ENCODE data around the gene KLF13.

DNA sequence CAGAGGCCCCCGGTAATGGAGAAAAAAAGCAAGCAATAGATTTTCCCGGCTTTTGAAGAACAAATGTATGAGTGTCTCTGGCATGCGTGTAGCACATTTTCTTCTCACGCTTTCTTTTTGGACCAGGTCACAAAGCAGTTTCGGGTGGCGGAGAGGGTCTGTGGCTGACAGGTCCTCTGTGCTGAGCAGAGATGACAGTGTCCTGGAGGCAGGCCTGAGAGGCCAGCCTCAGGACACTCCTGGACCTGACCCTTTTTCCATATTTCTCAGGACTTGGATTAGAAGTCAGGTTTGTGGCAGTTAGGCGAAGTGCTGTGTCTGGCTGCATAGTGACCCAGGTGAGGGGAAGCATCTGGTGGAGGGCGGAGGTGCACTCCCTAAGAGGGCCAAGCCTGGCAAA, 52.9 kb downstream of the KLF13 start:
- TF ChIP-seq, protein P1, sequence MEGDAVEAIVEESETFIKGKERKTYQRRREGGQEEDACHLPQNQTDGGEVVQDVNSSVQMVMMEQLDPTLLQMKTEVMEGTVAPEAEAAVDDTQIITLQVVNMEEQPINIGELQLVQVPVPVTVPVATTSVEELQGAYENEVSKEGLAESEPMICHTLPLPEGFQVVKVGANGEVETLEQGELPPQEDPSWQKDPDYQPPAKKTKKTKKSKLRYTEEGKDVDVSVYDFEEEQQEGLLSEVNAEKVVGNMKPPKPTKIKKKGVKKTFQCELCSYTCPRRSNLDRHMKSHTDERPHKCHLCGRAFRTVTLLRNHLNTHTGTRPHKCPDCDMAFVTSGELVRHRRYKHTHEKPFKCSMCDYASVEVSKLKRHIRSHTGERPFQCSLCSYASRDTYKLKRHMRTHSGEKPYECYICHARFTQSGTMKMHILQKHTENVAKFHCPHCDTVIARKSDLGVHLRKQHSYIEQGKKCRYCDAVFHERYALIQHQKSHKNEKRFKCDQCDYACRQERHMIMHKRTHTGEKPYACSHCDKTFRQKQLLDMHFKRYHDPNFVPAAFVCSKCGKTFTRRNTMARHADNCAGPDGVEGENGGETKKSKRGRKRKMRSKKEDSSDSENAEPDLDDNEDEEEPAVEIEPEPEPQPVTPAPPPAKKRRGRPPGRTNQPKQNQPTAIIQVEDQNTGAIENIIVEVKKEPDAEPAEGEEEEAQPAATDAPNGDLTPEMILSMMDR (IDR thresholded peaks at IDR 0.05; ENCODE audit: insufficient read depth, low read depth, low read length), result no peak
- no peak for TF ChIP-seq EZH2 (IDR thresholded peaks at IDR 0.05; ENCODE audit: insufficient read depth, low read length)

Measured in astrocyte (in vitro differentiated cells and primary cell).